Measurements from ENCODE around the gene FBXL2.
"Not testable (repeated sequence)": the region's sequence is repeated elsewhere in the genome, so short reads cannot be mapped to it uniquely, and the experiment has no call there.

Gene FBXL2

GRCh38 chr3:33314993-33315392 lies 37.8 kb downstream of the FBXL2 start:
- no peak for TF ChIP-seq CTCF (IDR thresholded peaks at IDR 0.05; ENCODE audit: low read depth, low read length)
- DNase-seq (ENCODE audit: extremely low read depth, low read depth) = no peak

GRCh38 chr3:33315826-33316225 lies 38.6 kb downstream of the FBXL2 start:
- DNase-seq (ENCODE audit: extremely low read depth, low read depth) = no peak
- no peak for TF ChIP-seq CTCF (IDR thresholded peaks at IDR 0.05; ENCODE audit: low read depth, low read length)

GRCh38 chr3:33317963-33318709 lies 40.9 kb downstream of the FBXL2 start:
- DNase-seq (ENCODE audit: extremely low read depth, low read depth) = no peak

GRCh38 chr3:33318710-33319380 lies 41.6 kb downstream of the FBXL2 start:
- no peak for DNase-seq (ENCODE audit: extremely low read depth, low read depth)
- TF ChIP-seq CTCF (IDR thresholded peaks at IDR 0.05; ENCODE audit: low read depth, low read length) = peak; percentile 12

More at GRCh38 chr3:33317963-33318709, 40.9 kb downstream of the FBXL2 start:
- TF ChIP-seq CTCF (IDR thresholded peaks at IDR 0.05; ENCODE audit: low read depth, low read length) = no peak

GRCh38 chr3:33322412-33322811 lies 45.2 kb downstream of the FBXL2 start:
- no peak for TF ChIP-seq CTCF (IDR thresholded peaks at IDR 0.05; ENCODE audit: low read depth, low read length)
- no peak for DNase-seq (ENCODE audit: extremely low read depth, low read depth)

- DNase-seq (ENCODE audit: extremely low read depth, low read depth) = peak; percentile 25
- no peak for TF ChIP-seq CTCF (IDR thresholded peaks at IDR 0.05; ENCODE audit: low read depth, low read length)
Measured at GRCh38 chr3:33331414-33331813, 54.2 kb downstream of the FBXL2 start.

GRCh38 chr3:33334364-33334763 lies 57.1 kb downstream of the FBXL2 start:
- no peak for DNase-seq (ENCODE audit: extremely low read depth, low read depth)
- no peak for TF ChIP-seq CTCF (IDR thresholded peaks at IDR 0.05; ENCODE audit: low read depth, low read length)

GRCh38 chr3:33338936-33339465 lies 61.8 kb downstream of the FBXL2 start:
- not testable (repeated sequence) for DNase-seq (ENCODE audit: extremely low read depth, low read depth)
